ENCODE measurements around the gene PTP4A2.

DNA sequence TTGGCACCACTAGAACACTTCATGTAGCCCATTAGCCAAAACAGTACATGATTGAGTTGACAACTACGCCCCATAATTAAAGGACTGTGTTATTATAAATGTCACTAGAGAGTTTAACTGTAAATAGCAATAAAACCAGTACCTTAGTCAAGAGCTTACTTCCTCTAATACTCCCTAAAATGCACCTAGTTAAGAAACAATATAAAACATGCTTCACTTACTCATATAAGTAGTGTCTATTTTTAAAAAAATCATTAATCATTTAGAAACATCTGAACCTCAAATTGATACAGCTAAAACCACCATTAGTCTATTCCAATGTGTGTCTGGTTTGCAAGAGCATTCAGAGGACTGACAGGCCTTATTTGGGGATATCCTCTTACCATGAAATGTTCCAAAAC is 25.3 kb downstream of the PTP4A2 start:
- TF ChIP-seq TAF1 (IDR thresholded peaks at IDR 0.05; ENCODE audit: borderline replicate concordance, low read depth, low read length) (no peak), GABPA (IDR thresholded peaks at IDR 0.05; ENCODE audit: low read depth) (no peak), RFX5 (IDR thresholded peaks at IDR 0.05; ENCODE audit: low read length) (no peak), EZH2phosphoT487 (IDR thresholded peaks at IDR 0.05; ENCODE audit: borderline replicate concordance, low read depth) (no peak), EP300 (IDR thresholded peaks at IDR 0.05; ENCODE audit: borderline replicate concordance in 1 of 2, low read depth in 1 of 2, low read length in 1 of 2) (no peak), SIN3A (IDR thresholded peaks at IDR 0.05; ENCODE audit: borderline replicate concordance, low read depth, low read length) (no peak)
- TF ChIP-seq, protein P1, sequence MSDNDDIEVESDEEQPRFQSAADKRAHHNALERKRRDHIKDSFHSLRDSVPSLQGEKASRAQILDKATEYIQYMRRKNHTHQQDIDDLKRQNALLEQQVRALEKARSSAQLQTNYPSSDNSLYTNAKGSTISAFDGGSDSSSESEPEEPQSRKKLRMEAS (IDR thresholded peaks at IDR 0.05; ENCODE audit: low read depth), result no peak
- TF ChIP-seq, protein P2, sequence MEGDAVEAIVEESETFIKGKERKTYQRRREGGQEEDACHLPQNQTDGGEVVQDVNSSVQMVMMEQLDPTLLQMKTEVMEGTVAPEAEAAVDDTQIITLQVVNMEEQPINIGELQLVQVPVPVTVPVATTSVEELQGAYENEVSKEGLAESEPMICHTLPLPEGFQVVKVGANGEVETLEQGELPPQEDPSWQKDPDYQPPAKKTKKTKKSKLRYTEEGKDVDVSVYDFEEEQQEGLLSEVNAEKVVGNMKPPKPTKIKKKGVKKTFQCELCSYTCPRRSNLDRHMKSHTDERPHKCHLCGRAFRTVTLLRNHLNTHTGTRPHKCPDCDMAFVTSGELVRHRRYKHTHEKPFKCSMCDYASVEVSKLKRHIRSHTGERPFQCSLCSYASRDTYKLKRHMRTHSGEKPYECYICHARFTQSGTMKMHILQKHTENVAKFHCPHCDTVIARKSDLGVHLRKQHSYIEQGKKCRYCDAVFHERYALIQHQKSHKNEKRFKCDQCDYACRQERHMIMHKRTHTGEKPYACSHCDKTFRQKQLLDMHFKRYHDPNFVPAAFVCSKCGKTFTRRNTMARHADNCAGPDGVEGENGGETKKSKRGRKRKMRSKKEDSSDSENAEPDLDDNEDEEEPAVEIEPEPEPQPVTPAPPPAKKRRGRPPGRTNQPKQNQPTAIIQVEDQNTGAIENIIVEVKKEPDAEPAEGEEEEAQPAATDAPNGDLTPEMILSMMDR (IDR thresholded peaks at IDR 0.05), result no peak

Data from SK-N-SH (cell line).